H1 (cell line): ENCODE measurements around the gene KCNQ2. TPM values are rescaled to one million over a fixed set of nuclear protein-coding genes. Genes with fewer than 3 reads are reported as not detected.

Experiments
- ATF3 ChIP-seq: IDR thresholded peaks from 2 replicates; pipeline ENCODE4 v1.6.1; 2011; ENCODE audit warnings: low read depth, mild to moderate bottlenecking, low read length; ENCODE audit not compliant: insufficient read depth
- BACH1 ChIP-seq: IDR thresholded peaks from 2 replicates; pipeline ENCODE4 v1.6.1; 2012; ENCODE audit warnings: low read length, improper control_type of control experiment
- SIN3A ChIP-seq, 2 experiments: IDR thresholded peaks in 1 of 2; conservative IDR thresholded peaks in 1 of 2; 2 replicates each; pipeline ENCODE4 v1.6.1; 2011 to 2012; ENCODE audit warnings: low read length in 2 of 2, improper control_type of control experiment in 1 of 2, low read depth in 1 of 2, mild to moderate bottlenecking in 1 of 2
- SP4 ChIP-seq: IDR thresholded peaks from 2 replicates; pipeline ENCODE4 v1.6.1; 2012; ENCODE audit warnings: low read length, inconsistent platforms
- polyA plus RNA-seq, 7 experiments: library from polyadenylated mRNA; depleted of rRNA in 3 of 7; stranded (reverse) in 5 of 7; unstranded in 2 of 7; fragments of >200 nt in 5 of 7; fragments of 200-250 nt in 2 of 7; gene quantifications; 1 replicate in 5 of 7; 2 replicates in 1 of 7; 4 replicates in 1 of 7; pipeline versions ENCODE4 v1.2.1 to v1.2.3, GENCODE V29; 2011 to 2013; ENCODE audit warnings: missing spikeins in 2 of 7, mixed read lengths in 2 of 7
- total RNA-seq: library from RNA; stranded (reverse); fragmentation: NEBNext Ultra II Directional; extraction: Animal tissue kit (Norgen Biotek cat#: 25700); gene quantifications from 2 replicates; pipeline ENCODE4 v1.2.1, GENCODE V29; 2021

Gene KCNQ2
- total and polyA plus RNA-seq, 2 of the 8 experiments (the other 6 are each of a cell fraction or from before 2014, with no cell fraction given) = 82.6 to 243 TPM

- TF ChIP-seq ATF3 (no peak), SIN3A (conservative IDR thresholded peaks at IDR 0.05 in 1 of 2, IDR thresholded peaks at IDR 0.05 in 1 of 2; ENCODE audit: low read depth in 1 of 2, low read length in 2 of 2) (no peak), BACH1 (no peak), SP4 (no peak)
Measured at GRCh38 chr20:63372971-63373885, 99.2 kb downstream of the KCNQ2 start (continued).
